Kidney epithelial cell (primary cell): ENCODE data around the gene MAPK10. TPM values are rescaled to one million over a fixed set of nuclear protein-coding genes. Genes with fewer than 3 reads are reported as not detected.

Experiments
- DNase-seq: peaks from one replicate; pipeline ENCODE4 v3.0.0-alpha.2; 2010; ENCODE audit warnings: low read depth
- H3K27me3 ChIP-seq: 2 replicates; pipeline ENCODE4 v1.6.0; 2011; ENCODE audit warnings: low read length; ENCODE audit not compliant: control insufficient read depth, insufficient read depth
- H3K36me3 ChIP-seq: 2 replicates; pipeline ENCODE4 v1.5.1; 2011; ENCODE audit warnings: low read length; ENCODE audit not compliant: control insufficient read depth, insufficient read depth
- H3K4me3 ChIP-seq: 2 replicates; pipeline ENCODE4 v1.5.1; 2011; ENCODE audit warnings: low read depth, mild to moderate bottlenecking, control low read depth, low read length
- total RNA-seq: library from RNA; depleted of rRNA; stranded (reverse); fragments of >200 nt; gene quantifications from 2 replicates; pipeline ENCODE4 v1.2.3, GENCODE V29; 2015
- TF ChIP-seq, protein P1 (sequence below): IDR thresholded peaks from 2 replicates; pipeline ENCODE4 v1.5.1; 2011; ENCODE audit warnings: mild to moderate bottlenecking, moderate library complexity, low read length, control low read depth, inconsistent platforms; ENCODE audit not compliant: insufficient read depth, poor library complexity, severe bottlenecking

Gene MAPK10
- total RNA-seq, 1 donor from 2014 or later, result 2.7 TPM

DNA sequence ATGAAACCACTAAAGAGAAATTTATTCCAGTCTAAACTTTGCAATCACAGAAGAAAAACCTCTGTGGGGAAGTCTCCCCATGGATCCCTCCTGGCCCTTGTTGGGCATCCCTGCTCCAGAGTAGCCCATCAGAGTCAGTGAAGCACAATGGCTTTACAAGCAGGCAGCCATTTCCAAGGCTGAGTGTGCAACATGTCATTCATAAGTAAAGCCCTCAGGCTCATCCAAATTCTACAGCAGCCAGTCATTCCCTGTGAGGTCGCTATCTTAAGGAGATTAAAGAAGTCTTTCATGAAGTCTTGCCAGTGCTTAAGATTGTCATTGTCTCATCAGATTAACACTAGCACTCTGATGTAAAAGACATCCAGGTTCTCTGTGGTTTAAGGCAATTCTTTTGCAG lies 17.0 kb upstream of the MAPK10 start:
- Histone ChIP-seq H3K4me3 (no peak overlapping the region), H3K27me3 (no peaks in the 10 kb centered on the region), H3K36me3 (no peaks in the 10 kb centered on the region)
- no peak for DNase-seq
- TF ChIP-seq, protein P1, sequence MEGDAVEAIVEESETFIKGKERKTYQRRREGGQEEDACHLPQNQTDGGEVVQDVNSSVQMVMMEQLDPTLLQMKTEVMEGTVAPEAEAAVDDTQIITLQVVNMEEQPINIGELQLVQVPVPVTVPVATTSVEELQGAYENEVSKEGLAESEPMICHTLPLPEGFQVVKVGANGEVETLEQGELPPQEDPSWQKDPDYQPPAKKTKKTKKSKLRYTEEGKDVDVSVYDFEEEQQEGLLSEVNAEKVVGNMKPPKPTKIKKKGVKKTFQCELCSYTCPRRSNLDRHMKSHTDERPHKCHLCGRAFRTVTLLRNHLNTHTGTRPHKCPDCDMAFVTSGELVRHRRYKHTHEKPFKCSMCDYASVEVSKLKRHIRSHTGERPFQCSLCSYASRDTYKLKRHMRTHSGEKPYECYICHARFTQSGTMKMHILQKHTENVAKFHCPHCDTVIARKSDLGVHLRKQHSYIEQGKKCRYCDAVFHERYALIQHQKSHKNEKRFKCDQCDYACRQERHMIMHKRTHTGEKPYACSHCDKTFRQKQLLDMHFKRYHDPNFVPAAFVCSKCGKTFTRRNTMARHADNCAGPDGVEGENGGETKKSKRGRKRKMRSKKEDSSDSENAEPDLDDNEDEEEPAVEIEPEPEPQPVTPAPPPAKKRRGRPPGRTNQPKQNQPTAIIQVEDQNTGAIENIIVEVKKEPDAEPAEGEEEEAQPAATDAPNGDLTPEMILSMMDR, result no peak

GRCh38 chr4:86368433-86368832 lies 8.6 kb upstream of the MAPK10 start:
- Histone ChIP-seq H3K4me3 (no peak overlapping the region), H3K27me3 (no peaks in the 10 kb centered on the region), H3K36me3 (no peaks in the 10 kb centered on the region)
- TF ChIP-seq, protein P1, result no peak
- DNase-seq, result no peak

DNA sequence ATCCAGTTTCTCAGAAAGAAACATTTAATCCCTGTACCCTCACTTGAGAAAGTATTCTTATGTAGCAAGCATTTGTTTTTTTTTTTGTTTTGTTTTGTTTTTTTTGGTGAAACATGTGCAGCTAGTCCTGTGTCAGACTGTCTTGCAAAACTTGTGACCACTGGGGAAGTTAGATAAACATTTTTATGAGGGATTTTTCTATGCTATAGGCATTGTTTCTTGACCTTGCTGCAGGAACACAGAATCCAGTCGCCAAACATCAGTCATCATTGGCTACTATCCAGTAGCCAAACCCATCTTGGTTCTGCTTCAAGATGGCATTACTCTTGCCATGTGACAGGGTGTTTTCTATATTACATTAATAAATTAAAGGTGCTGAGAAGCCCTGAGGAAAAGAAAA lies 7.7 kb upstream of the MAPK10 start:
- no peaks in the 10 kb centered on the region for H3K27me3 ChIP-seq
- no peak overlapping the region for H3K4me3 ChIP-seq
- TF ChIP-seq, protein P1, result no peak
- no peaks in the 10 kb centered on the region for H3K36me3 ChIP-seq
- no peak for DNase-seq

DNA sequence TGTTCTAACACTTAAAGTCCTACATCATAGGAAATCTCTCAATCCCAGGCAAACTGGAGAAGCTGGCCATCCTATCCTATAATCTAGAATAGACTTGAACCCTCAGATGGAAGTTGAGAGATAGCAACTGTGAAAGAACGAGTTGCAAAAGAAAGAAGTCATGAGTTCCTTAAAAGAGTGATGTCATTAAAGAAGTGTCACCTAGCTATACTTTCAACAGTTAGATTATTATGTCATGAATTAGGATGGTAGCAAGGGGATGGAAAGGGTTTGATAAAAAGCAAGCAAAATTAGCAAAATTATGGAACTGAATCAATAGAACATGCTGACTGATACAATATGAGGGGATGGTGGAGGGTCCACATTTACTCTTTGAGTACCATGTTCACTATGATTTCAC lies 7.1 kb upstream of the MAPK10 start:
- no peak for DNase-seq
- Histone ChIP-seq H3K36me3 (no peaks in the 10 kb centered on the region), H3K4me3 (no peak overlapping the region), H3K27me3 (no peaks in the 10 kb centered on the region)
- TF ChIP-seq, protein P1, result no peak

- DNase-seq, result no peak
- Histone ChIP-seq H3K4me3 (no peak overlapping the region), H3K27me3 (no peaks in the 10 kb centered on the region), H3K36me3 (no peaks in the 10 kb centered on the region)
- TF ChIP-seq, protein P1, result no peak
Measured at GRCh38 chr4:86362510-86362909, 2.7 kb upstream of the MAPK10 start.

DNA sequence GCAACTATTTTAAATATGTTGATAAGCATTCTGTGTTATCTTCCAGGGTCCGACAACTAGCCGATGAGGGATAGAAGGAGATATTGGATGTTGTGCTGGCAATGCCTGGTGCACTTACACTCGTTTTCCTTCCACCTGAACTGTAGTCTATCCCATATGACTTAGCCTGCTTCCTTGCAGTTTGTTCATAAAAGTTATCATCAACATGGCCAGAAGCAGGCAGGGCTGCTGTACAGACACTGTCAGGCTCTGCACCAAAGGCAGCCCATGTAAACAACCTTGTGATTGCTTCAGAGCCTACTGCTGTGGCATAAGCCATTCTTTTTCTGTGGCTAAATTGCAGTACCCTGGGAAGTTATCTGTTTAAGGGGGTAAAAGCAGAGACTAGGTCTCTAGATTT lies 1.6 kb downstream of the MAPK10 start:
- no peak overlapping the region for H3K4me3 ChIP-seq
- TF ChIP-seq, protein P1, result no peak
- no peak for DNase-seq
- H3K27me3 ChIP-seq, result no peaks in the 10 kb centered on the region
- no peaks in the 10 kb centered on the region for H3K36me3 ChIP-seq
